NCI-H526 (cell line): ENCODE results near the gene DNAJA1.

Source experiments
- DNase-seq, 2 experiments: peaks; one replicate each; lab custom pipeline; 2025; lab: John Stamatoyannopoulos, UW

The DNAJA1 gene

DNA sequence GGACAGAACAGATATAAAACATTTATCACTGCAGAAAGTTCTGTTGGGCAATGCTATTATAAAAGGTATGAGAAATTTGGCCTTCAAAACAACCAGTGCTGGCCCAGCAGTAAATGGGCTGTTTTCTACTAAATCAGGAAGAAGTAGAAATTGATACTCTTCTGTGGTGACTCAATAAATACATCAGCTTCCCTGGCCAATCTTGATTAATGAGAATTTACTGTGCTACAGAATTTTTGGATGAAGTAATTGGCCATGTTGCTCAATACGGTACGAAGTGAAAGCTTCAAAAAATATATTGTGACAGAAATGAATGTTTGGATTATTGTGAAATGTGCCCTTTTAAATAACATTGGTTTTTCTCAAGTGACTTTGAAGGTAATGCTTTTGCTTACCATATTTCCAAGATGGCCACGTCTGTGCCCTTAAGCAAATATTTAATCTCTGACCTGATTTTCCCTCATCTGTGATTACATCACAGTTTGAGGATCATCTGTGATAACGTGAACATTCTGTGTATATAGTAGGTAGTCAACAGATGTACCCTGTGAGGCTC is 4.2 kb downstream of the DNAJA1 start:
- DNase-seq, result no peak

DNA sequence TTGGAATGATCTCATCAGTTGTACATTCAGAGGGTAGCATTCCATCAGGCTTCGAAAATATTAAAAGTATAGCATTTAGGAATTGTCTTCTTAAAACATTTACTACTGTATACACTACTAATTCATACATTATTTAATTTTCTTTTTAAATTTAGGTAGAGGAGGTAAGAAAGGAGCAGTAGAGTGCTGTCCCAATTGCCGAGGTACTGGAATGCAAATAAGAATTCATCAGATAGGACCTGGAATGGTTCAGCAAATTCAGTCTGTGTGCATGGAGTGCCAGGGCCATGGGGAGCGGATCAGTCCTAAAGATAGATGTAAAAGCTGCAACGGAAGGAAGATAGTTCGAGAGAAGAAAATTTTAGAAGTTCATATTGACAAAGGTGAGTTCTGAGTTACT is 5.2 kb downstream of the DNAJA1 start:
- no peak for DNase-seq

DNA sequence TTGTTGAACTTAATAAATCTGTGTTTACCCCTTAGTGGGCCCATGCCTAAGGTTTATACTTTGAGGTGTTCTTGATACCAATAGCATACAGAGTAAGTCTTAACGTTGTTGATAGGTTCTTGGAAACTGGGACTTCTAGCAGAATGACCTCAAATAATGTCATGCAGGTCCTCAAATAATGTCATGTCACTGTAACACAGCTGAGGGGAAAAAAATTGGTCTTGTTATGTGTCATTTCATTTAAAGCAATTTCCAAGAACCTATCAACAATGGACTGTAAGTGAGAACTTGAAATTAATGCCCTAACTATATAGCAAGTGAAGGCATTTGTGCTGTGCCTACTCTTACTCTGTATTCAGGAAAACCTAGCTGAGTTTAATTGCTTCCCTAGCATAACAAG is 7.2 kb downstream of the DNAJA1 start:
- DNase-seq, result no peak

DNA sequence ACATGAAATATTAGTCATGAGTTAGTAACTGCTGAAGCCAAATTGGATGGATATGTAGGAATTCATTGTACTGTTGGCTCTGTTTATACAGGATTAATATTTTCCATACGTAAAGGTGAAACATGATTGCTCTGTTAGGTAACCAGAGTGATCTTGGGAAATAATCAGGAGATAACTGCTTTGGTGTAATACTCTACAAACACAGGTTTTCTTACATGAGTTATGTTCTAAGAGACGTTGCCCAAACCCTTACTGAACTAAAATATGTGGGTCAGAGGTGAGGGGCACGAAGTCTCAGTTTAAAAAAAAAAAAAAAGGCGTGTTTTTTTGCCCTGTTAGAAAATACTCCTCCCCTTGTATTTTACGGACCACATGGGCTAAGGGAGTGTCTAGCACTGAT is 7.8 kb downstream of the DNAJA1 start:
- DNase-seq, result no peak

DNA sequence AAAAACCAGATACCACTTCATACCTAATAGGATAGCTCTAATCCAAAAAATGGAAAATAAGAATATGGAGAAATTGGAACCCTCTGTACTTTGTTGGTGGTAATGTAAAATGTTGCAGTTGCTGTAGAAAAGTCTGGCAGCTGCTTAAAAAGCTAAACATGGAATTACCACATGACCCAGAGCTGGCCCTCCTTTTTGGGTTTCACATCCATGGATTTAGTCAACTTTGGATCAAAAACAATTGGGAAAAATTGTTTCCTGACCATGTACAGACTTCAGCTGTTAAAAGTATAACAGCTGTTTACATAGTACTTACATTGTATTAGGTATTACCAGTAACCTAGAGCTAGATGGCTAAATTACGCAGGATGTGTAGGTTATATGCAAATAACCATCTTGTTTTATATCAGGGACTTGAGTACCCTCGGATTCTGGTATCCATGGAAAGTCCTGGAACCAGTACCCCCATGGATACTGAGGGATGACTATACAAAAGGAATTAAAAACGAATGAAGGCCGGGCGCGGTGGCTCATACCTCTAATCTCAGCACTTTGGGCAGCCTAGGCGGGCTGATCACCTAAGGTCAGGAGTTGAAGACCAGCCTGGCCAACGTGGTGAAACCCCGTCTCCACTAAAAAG is 15.8 kb downstream of the DNAJA1 start:
- no peak for DNase-seq

DNA sequence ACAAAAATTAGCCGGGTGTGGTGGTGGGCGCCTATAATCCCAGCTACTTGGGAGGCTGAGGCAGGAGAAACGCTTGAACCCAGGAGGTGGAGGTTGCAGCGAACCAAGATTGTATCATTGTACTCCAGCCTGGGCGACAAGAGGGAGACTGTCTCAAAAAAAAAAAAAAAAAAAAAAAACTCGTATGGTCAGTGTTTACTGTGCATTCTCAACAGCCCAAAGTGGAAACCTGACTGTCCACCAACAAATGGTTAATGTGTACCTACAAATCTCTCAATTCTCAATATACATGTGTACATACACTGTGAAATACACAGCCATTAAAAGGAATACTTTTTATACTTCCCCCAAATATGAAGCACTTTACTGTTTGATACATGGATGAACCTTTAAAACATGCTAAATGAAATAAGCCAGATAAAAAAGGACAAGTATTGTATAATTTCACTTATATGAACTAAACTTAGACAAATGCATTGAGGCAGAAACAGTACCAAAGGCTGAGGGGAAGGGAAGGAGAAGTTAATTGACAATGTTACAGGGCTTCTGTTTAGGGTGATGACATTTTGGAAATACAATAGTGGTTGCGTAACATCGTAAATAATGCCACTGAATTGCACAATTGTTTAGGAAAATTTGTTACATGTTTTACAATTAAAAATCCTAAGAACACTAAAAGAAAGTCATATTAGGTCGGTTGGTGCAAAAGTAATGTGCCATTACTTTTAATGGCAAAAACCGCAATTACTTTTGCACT is 16.5 kb downstream of the DNAJA1 start:
- no peak for DNase-seq

DNA sequence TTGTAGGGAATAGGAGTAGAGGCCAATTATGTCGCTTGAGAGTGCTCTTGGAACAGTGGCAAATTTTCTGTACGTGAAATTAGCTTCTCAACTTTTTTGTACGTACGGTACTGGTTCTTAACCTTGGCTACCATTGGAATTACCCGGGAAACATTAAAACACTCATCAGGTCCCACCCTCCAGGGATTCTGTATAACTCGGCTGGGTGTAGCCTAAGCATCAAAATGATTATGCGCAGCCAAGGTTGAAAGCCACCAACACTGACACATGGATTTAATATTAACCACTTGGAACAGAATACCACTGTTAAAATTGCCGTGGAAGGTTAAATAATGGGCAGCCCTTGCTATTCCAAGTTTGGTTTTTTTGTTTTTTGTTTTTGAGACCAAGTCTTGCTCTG is 17.4 kb downstream of the DNAJA1 start:
- no peak for DNase-seq

DNA sequence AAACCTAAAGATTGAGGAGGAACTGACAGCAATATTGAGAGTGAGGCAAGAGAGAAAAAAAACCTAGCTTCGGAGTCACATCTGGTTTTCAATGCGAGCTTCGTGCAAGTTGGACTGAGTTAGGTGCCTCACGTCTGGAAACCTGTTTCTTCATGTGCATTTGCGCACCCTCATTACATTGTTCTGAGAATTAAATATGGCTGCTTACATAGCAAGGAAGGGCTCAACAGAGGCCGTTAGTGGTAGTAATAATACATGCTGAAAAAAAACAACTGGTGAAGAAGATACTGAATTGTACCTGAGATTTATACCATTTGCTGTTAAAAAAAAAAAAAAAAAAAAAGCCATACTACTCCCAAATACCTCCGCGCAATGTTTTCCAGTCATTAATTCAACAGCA is 18.6 kb downstream of the DNAJA1 start:
- DNase-seq, result no peak

DNA sequence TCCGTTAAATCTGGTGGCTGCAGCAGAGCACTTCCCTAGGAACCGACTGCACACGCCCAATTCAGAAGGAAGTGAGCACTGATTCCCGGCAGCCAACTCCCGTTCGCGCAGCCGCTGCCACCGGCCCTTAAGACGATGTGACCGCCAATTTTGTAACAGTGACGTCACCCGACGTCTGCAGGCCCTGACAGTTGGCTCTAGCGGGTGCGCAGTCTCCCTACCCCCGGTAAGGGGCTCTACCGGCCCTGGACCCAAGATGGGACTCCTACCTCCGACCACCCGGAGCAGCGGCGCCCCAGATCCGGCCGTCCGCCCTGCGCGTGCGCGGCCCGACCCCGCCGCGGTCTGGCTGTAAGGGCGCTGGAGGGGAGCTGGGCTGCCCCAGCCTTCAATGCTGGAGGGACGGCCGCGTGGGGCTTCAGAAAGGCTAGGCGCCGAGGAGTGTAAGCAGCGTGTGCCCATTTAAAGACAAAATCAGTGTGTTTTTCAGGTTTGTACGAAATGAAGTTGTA is 19.1 kb downstream of the DNAJA1 start:
- peak; percentile 86 to 88 for DNase-seq

DNA sequence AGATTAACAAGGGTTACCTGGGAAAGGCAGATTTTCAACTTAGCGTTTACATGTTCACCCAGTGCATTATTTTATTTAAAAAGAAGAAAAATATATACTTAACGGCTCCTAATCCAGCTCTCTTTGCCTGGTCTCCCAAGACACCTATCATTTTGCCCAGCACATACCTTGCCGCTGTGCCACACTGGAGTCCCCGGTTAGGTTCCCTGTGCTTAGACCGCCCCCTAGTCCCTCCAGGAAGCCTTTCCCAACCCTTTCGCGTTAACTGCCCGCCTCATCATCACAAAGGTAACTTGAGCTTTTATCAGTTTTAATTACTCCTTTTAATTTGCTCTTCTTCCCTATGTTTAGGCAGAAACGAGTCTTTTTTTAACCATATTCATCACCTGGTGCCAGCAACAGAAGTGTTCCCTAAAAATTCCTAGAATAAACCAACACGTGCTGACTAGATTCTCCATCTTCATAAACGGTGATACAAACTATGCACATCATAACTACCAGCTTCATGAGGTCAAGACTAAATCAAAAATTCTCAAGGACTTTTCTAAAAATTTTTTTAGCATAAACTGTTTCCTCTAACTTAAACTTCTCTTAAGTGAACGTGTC is 19.7 kb downstream of the DNAJA1 start:
- DNase-seq, result peak; percentile 60 to 77

DNA sequence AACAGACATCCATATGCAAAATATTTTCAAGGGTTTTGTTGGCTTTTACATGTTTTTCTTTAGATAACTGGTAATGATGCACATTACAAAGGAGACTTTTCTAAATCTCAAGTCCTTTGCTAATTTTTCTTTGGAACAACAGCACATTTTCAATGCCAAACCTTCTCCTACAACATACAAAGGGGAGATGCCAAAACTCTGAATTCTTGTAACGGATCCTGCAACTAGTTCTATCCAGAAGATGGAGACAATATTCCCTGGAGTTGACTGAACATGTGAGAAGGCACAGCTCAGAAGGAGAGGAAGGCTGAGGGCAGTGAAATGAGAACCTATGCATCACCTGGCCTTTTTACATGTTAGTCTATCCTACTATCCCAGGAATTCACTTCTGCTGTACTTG is 21.0 kb downstream of the DNAJA1 start:
- DNase-seq, result no peak

DNA sequence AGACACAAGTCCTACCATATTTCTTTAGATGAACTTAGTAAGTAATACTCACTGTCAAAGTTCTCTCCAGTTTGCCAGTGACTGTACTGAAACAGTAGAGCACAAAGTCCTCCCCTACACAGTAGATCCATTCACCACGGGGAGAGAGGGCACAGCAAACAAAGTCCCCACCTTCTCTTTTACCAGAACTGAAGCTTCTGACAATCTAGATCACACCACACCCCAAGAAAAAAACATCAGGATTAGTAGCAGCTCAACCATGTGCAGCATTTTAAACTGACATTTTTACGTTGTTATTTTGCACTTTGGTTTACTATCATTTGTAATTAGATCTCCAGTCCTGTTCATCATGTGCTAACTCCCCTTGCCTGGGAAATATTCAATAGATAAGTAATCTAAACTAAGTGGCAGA is 23.0 kb downstream of the DNAJA1 start:
- no peak for DNase-seq

DNA sequence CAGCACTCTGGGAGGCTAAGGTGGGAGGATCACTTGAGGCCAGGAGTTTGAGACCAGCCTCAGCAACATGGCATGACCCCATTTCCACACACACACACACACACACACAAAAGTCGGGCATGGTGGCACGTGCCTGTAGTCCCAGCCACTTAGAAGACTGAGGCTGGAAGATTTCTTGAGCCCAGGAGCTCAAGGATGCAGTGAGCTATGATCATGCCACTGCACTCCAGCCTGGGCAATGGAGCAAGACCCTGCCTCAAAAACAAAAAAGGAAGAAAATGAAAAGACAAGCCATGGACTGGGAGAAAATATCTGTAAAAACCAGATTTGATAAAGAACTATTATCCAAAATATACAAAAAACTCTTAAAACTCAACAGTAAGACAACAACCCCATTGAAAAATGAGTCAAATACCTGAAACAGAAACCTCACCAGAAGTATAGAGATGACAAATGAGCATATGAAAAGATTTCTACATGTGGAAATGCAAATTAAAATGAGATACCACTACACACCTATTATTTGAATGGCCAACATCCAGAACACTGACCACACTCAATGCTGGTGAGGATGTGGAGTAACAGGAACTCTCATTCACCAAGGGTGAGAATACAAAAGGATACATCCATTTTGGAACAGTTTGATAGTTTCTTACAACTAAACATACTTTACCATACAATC is 24.7 kb downstream of the DNAJA1 start:
- no peak for DNase-seq

DNA sequence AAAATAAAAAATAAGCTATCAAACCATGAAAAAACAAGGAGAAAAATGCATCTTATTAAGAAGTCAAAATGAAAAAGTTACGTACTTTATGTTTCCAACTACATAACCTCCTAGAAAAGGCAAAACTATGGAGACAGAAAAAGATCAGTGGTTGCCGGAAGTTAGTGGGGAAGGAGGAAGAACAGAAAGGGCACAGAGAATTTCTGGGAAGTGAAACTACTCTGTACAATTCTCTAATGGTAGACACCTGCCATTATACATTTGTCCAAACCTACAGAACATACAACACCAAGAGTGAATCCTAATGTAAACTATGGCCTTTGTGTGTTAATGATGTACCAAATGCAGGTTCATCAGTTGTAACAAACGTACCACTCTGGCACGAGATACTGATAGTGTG is 26.1 kb downstream of the DNAJA1 start:
- no peak for DNase-seq

DNA sequence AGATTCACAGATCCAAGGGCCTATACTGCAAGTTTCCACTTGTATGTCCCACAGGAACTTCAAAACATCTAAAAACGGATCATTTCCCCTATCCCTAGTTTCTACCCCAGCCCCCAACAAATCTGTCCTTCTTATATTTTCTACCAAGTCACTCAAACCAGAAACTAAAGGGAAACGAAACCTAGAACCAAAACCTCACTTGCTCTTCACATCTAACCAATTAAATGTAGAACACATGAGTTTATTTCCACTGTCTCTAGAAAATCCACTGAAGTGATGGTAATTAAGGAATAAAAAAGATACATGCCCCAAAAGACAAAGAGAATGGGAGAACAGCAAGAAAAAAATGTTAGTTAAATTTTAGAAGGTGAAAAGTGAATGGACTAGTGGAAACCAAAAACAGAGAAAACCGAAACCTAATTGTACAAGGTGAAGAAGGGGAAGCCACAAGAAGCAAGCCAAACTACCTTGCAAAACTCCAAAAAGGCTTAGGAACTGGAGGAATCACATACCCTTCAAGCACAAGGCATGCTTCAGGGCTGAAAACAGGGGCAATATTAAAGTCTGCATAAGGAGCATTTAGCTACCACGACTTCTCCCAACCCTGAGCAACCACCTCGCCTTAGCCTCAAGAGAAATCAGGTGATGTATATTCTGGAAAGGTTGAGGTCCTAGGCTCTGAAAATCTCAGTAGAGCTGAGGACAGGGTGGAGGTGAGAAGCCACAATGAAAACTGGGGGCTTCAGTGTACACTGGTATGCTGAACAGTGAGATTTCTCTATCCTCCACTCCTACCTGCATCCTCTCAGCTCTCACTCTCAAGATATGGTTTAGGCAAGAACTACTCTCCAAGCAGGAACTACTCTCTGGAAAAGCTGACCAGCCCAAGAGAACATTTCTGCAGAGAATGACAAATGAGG is 40.3 kb downstream of the DNAJA1 start:
- DNase-seq, result no peak

DNA sequence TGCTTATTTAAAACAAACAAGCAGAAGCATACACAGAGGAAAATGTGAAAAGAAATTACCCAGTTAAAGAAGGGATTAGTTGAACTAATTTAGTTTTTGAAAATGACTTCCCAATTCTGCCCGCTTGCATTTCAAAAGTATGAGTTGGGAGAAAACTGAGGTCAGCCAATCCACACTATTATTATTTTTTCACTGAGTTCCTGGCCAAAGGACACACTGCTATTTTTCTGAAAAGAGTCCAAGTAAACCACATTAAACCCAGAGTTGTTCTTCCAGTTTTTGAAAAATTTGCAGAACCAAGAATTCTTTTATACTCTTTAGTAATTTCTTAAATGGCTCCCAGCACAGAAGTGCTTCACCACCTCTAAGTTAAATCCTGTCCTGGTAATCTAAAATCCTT is 43.9 kb downstream of the DNAJA1 start:
- no peak for DNase-seq

DNA sequence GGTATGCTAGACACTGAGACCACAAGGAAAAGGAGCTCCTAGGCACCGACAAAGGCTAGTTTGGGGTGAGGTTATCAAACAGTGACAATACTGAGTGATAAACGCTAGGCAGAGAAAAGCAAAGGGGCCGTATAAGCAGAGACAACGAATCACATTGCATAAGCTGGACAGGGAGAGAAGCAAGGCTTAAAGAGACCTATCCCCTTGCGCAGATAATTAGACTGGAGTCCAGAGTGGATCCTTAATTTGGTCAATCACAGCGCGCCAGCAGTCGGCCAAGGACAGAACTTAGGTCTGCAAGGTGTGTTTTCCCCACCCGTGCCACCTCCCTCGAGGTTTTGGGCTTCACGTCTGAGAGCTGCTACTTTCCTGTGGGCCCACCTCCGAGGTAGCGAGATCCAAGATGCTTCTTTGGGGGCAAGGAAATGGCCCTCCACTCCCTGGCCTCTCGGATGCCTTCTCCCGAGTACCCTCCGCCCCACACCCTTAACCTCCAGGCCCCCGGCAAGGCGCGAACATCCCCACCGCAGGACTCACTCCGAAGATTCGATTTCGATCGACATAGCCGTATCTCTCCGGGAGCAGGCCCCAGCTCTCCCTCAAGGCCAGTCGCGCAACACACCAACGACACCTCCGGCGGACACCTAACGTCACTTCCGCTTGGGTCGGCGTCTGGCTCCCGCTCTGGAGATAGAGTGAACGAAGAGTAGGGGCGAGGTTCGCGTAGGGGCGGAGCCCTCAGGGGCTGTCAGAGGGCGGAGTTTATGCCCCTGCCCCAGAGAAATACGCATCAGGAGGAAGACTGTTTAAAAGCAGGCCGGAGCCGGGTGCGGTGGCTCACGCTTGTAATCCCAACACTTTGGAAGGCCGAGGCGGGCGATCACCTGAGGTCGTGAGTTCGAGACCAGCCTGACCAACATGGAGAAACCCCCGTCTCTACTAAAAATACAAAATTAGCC is 51.3 kb downstream of the DNAJA1 start, which contains the start of gene SMU1:
TSS of gene SMU1 (minus strand) at position 629 of the 959 bp plus-strand sequence. CDS start at position 563, 66 bp downstream.
- DNase-seq, result peak; percentile 96 to 98

DNA sequence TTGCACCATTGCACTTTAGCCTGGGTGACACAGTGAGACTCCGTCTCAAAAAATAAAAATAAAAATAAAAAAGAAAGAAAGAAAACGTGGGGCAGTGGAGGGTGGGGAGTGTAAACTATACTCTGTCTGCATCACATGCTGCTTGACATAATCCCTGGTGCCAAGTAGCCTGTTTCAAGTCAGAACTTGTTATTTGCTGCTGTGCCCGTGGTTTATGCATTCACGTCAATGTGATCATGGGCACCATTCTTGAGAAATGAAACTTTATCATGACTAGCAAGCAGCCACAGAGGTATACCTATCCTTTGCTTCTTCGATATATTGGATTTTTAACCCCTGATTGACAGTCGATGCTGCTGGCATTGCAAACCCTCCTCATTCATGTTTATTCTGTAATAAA is 55.5 kb downstream of the DNAJA1 start:
- no peak for DNase-seq

DNA sequence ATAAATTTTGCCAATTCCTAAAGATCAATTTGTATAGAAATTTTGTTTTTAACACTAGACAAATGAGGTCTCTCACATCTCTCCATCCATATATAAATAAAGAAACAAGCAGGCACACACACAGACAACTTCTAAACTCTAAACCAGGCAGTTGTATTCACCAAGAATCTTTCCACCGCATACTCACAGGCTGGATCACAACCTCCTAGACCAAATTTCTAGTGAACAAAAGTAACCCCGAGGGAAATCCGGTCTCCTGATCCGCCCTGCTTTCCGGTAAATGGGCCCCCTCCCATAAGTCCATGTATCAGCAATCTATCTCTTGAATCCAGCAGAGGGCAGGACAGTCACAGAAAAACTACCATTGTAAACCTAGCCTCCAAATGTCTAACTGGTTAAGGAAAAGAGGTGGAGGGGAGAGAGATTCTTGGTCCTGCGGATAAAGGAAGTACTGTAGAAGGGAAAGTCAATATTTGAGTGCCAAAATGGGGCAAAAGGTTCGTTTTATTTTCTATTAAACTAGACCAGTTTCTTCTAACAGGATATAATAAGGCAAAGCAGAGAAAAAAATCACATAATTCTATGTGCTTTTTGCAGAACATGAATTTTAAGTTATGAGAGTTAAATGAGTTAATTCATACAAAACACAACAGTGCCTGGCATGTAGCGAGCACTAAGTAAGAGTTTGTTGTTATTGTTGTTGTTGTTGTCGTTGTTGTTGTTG is 56.2 kb downstream of the DNAJA1 start:
- DNase-seq, result peak; percentile 86 to 87
